CD14-positive monocyte (primary cell): ENCODE measurements around the gene DCLK2. TPM values are rescaled to one million over a fixed set of nuclear protein-coding genes. Genes with fewer than 3 reads are reported as not detected.
A peak's percentile ranks its signal among the peaks of the same experiment; 100 is the strongest.

Experiments
- DNase-seq, 3 donors: peaks; one replicate each; pipeline ENCODE4 v3.0.0-alpha.2; 2011 to 2022
- H2AFZ ChIP-seq: 2 replicates; pipeline ENCODE4 v1.6.0; 2012; ENCODE audit warnings: mild to moderate bottlenecking, low read depth, low read length, inconsistent platforms; ENCODE audit not compliant: insufficient read depth, poor library complexity, severe bottlenecking
- H3K27ac ChIP-seq, 2 donors: 1 replicate in 1 of 2; 2 replicates in 1 of 2; pipeline ENCODE4 v1.5.1; 2012 to 2013; ENCODE audit warnings: low read length in 2 of 2, control low read depth in 1 of 2, inconsistent platforms in 1 of 2, low read depth in 1 of 2, mild to moderate bottlenecking in 1 of 2
- H3K27me3 ChIP-seq, 2 donors: one replicate each; pipeline versions ENCODE4 v1.6.0 to v1.6.1; 2011 to 2013; ENCODE audit warnings: low read length in 2 of 2; ENCODE audit not compliant: control insufficient read depth in 2 of 2, insufficient read depth in 2 of 2
- H3K36me3 ChIP-seq, 2 donors: replicated peaks in 1 of 2; 1 replicate in 1 of 2; 2 replicates in 1 of 2; pipeline versions ENCODE4 v1.5.1 to v1.6.1; 2012 to 2013; ENCODE audit warnings: low read length in 2 of 2, control low read depth in 1 of 2, inconsistent platforms in 1 of 2, mild to moderate bottlenecking in 1 of 2; ENCODE audit not compliant: insufficient read depth in 2 of 2, control insufficient read depth in 1 of 2
- H3K4me1 ChIP-seq, 2 donors: 1 replicate in 1 of 2; 2 replicates in 1 of 2; pipeline versions ENCODE4 v1.5.1 to v1.6.1; 2012 to 2013; ENCODE audit warnings: low read length in 2 of 2, control low read depth in 1 of 2, inconsistent platforms in 1 of 2, mild to moderate bottlenecking in 1 of 2, moderate library complexity in 1 of 2; ENCODE audit not compliant: insufficient read depth in 2 of 2, control insufficient read depth in 1 of 2
- H3K4me2 ChIP-seq: replicated peaks from 2 replicates; pipeline ENCODE3; 2012; ENCODE audit warnings: low read length, moderate library complexity, mild to moderate bottlenecking; ENCODE audit not compliant: poor library complexity, severe bottlenecking; ENCODE audit errors: extremely low read depth
- H3K4me3 ChIP-seq, 3 experiments: fragments of 200-600 bp in 1 of 3; sonication (generic) in 1 of 3; replicated peaks in 1 of 3; 1 replicate in 2 of 3; 2 replicates in 1 of 3; pipeline ENCODE4 v1.5.1; 2011 to 2013; ENCODE audit warnings: low read length in 3 of 3, mild to moderate bottlenecking in 3 of 3, control low read depth in 2 of 3, low read depth in 2 of 3, inconsistent platforms in 1 of 3, moderate library complexity in 1 of 3
- H3K79me2 ChIP-seq: 2 replicates; pipeline ENCODE4 v1.6.0; 2012; ENCODE audit warnings: mild to moderate bottlenecking, control low read depth, inconsistent platforms, low read length, moderate library complexity; ENCODE audit not compliant: insufficient read depth
- H3K9ac ChIP-seq: 2 replicates; pipeline ENCODE4 v1.6.0; 2017; ENCODE audit warnings: low read length, mild to moderate bottlenecking; ENCODE audit not compliant: insufficient read depth, poor library complexity, severe bottlenecking
- H3K9me3 ChIP-seq, 2 donors: replicated peaks in 1 of 2; 1 replicate in 1 of 2; 2 replicates in 1 of 2; pipeline versions ENCODE4 v1.5.1 to v1.6.1; 2012 to 2013; ENCODE audit warnings: low read length in 2 of 2, control low read depth in 1 of 2; ENCODE audit not compliant: control insufficient read depth in 1 of 2, insufficient read depth in 1 of 2
- H4K20me1 ChIP-seq: 2 replicates; pipeline ENCODE4 v1.6.0; 2012; ENCODE audit warnings: mild to moderate bottlenecking, low read length, control low read depth, moderate library complexity; ENCODE audit not compliant: insufficient read depth
- H3K27ac Mint-ChIP-seq, 7 donors: one replicate each; pipeline ENCODE4 v1.8.0; 2020; ENCODE audit warnings: mild to moderate bottlenecking in 7 of 7, mixed read lengths in 7 of 7, moderate library complexity in 6 of 7, inconsistent platforms in 2 of 7
- H3K27me3 Mint-ChIP-seq, 3 donors: one replicate each; pipeline ENCODE4 v1.8.0; 2021 to 2022; ENCODE audit warnings: low read depth in 3 of 3, mild to moderate bottlenecking in 3 of 3, mixed read lengths in 3 of 3, moderate library complexity in 3 of 3, inconsistent platforms in 1 of 3
- H3K36me3 Mint-ChIP-seq, 2 donors: one replicate each; pipeline ENCODE4 v1.8.0; 2020; ENCODE audit warnings: mixed read lengths in 2 of 2, inconsistent platforms in 1 of 2, mild to moderate bottlenecking in 1 of 2
- H3K4me1 Mint-ChIP-seq: one replicate; pipeline ENCODE4 v1.8.0; 2020; ENCODE audit warnings: mild to moderate bottlenecking, mixed read lengths
- H3K4me3 Mint-ChIP-seq, 2 donors: one replicate each; pipeline ENCODE4 v1.8.0; 2020; ENCODE audit warnings: mild to moderate bottlenecking in 2 of 2, mixed read lengths in 2 of 2, moderate library complexity in 1 of 2
- H3K9me3 Mint-ChIP-seq, 7 donors: one replicate each; pipeline ENCODE4 v1.8.0; 2020 to 2022; ENCODE audit warnings: mixed read lengths in 7 of 7, mild to moderate bottlenecking in 6 of 7, moderate library complexity in 6 of 7, inconsistent platforms in 2 of 7
- WGBS: methylation state at CpG from one replicate; pipeline ENCODE4 v1.1.5; 2013; ENCODE audit warnings: missing lambda C conversion rate; ENCODE audit not compliant: insufficient coverage; 5-methylcytosine and 5-hydroxymethylcytosine counted together
- intact Hi-C, 2 donors: fragments of 100-400 bp; cut with micrococcal nuclease; formaldehyde crosslinking; loops; one replicate each; pipeline versions ENCODE4 v1.15.0 to v1.15.1; 2023
- polyA plus RNA-seq, 3 donors: library from polyadenylated mRNA; depleted of rRNA in 1 of 3; unstranded in 2 of 3; stranded (reverse) in 1 of 3; fragments of 300-500 nt in 2 of 3; fragments of >200 nt in 1 of 3; fragmentation: Illumina TruSeq in 2 of 3; gene quantifications; 1 replicate in 2 of 3; 2 replicates in 1 of 3; pipeline ENCODE4 v1.2.3, GENCODE V29; 2012 to 2021
- TF ChIP-seq, protein P1 (sequence below): fragments of 200-600 bp; IDR thresholded peaks from one replicate; pipeline ENCODE4 v1.8.0; 2022; ENCODE audit warnings: antibody characterized with exemption, mild to moderate bottlenecking

Gene DCLK2
- polyA plus RNA-seq, 3 donors = 0.13 TPM; not detected in 2

DNA sequence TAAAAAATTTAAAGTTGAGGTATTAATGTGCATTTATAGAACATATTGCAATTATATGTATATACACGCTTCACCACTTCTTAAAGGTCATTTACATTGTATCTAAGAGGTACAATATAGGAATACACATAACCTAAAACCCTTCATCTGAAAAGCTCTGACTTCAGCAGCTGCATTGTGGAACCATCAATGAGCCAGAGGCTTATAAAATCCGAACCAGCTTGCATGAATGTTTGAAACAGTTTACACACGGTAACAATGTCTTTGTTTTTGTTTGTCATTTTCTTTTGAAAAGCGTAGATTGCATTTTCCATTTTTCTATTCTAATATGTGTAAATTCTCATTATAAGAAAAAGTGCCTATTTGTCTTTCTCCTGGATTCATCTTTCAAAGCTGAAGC is 221.6 kb downstream of the DCLK2 start:
- H3K27ac ChIP-seq = no peak overlapping the region
- H3K36me3 ChIP-seq = no peaks in the 10 kb centered on the region
- no peaks in the 10 kb centered on the region for H3K27me3 ChIP-seq
- peaks cover 4 to 5% of the 10 kb centered on the region in 2 donors for H3K4me1 ChIP-seq
- no peak overlapping the region for H3K27ac Mint-ChIP-seq
- no peak overlapping the region for H3K4me3 ChIP-seq
- no peak overlapping the region for H2AFZ ChIP-seq
- no peak overlapping the region for H3K9ac ChIP-seq
- 100% methylated on average over 1 of the region's 4 CpGs for WGBS
- intact Hi-C loops = loop anchor here in 1 of 2 donors (10.0 kb wide), 1 partner anchor 565 kb away; no protein-coding TSS in a partner anchor
- H3K9me3 ChIP-seq = no peaks in the 10 kb centered on the region
- H3K4me1 Mint-ChIP-seq = peaks cover 3% of the 10 kb centered on the region
- no peak for DNase-seq
- H4K20me1 ChIP-seq = no peaks in the 10 kb centered on the region
- peaks cover 0 to 2% of the 10 kb centered on the region in 2 donors for H3K36me3 Mint-ChIP-seq
- peaks cover 0 to 7% (median 1%) of the 10 kb centered on the region in 7 donors for H3K9me3 Mint-ChIP-seq
- no peak overlapping the region for H3K4me3 Mint-ChIP-seq
- no peaks in the 10 kb centered on the region for H3K79me2 ChIP-seq
- no peak overlapping the region for H3K4me2 ChIP-seq
- TF ChIP-seq, protein P1, sequence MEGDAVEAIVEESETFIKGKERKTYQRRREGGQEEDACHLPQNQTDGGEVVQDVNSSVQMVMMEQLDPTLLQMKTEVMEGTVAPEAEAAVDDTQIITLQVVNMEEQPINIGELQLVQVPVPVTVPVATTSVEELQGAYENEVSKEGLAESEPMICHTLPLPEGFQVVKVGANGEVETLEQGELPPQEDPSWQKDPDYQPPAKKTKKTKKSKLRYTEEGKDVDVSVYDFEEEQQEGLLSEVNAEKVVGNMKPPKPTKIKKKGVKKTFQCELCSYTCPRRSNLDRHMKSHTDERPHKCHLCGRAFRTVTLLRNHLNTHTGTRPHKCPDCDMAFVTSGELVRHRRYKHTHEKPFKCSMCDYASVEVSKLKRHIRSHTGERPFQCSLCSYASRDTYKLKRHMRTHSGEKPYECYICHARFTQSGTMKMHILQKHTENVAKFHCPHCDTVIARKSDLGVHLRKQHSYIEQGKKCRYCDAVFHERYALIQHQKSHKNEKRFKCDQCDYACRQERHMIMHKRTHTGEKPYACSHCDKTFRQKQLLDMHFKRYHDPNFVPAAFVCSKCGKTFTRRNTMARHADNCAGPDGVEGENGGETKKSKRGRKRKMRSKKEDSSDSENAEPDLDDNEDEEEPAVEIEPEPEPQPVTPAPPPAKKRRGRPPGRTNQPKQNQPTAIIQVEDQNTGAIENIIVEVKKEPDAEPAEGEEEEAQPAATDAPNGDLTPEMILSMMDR = no peak
- no peaks in the 10 kb centered on the region for H3K27me3 Mint-ChIP-seq

DNA sequence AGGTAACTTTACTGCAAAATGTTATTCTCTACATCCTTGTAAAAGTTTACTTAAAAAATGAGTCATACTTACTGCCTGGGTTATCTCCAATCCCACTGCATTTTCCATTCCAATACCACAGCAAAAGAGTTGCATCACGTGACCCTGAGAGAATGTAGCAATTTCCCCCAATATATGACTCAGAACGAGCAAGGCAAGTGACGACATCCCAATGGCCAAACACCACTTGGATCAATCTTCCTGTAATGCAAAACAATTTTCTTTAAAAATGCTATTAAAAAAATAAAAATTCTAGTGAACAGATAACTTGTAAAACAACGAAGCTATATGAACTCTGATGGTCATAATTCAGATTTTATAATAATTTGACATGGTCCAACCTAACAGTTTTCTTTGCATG is 224.3 kb downstream of the DCLK2 start:
- H3K4me3 Mint-ChIP-seq = no peak overlapping the region
- peak; percentile 40 to 78 (median 55) for DNase-seq
- Histone ChIP-seq H3K4me1 (peaks cover 4 to 5% of the 10 kb centered on the region in 2 donors), H3K9ac (no peak overlapping the region), H3K27ac (no peak overlapping the region), H3K79me2 (no peaks in the 10 kb centered on the region), H3K36me3 (no peaks in the 10 kb centered on the region), H2AFZ (no peak overlapping the region), H3K9me3 (no peaks in the 10 kb centered on the region), H3K4me3 (no peak overlapping the region), H3K4me2 (no peak overlapping the region), H4K20me1 (no peaks in the 10 kb centered on the region), H3K27me3 (no peaks in the 10 kb centered on the region)
- intact Hi-C loops = no loop called here
- H3K27ac Mint-ChIP-seq = no peak overlapping the region
- peaks cover 3% of the 10 kb centered on the region for H3K4me1 Mint-ChIP-seq
- H3K9me3 Mint-ChIP-seq = peaks cover 0 to 7% (median 1%) of the 10 kb centered on the region in 7 donors
- H3K27me3 Mint-ChIP-seq = no peaks in the 10 kb centered on the region
- peaks cover 0 to 4% of the 10 kb centered on the region in 2 donors for H3K36me3 Mint-ChIP-seq
- no CpG with 5 or more reads among the region's 4 CpGs for WGBS
- TF ChIP-seq, protein P1 = no peak
